GM23248 (cell line): ENCODE measurements around the gene RASA4.
"Not testable (repeated sequence)": the region's sequence is repeated elsewhere in the genome, so short reads cannot be mapped to it uniquely, and the experiment has no call there.

ENCODE experiments used
- EZH2 ChIP-seq: fragments of 200-600 bp; sonication (generic); IDR thresholded peaks from 2 replicates; pipeline ENCODE4 v1.6.1; 2018; ENCODE audit warnings: antibody characterized with exemption, mild to moderate bottlenecking; ENCODE audit not compliant: insufficient read depth, poor library complexity, severe bottlenecking
- EZH2phosphoT487 ChIP-seq: fragments of 200-600 bp; sonication (generic); IDR thresholded peaks from 2 replicates; pipeline ENCODE4 v1.6.1; 2018; ENCODE audit warnings: antibody characterized with exemption, moderate library complexity, mild to moderate bottlenecking, low read depth; ENCODE audit not compliant: insufficient read depth

DNA sequence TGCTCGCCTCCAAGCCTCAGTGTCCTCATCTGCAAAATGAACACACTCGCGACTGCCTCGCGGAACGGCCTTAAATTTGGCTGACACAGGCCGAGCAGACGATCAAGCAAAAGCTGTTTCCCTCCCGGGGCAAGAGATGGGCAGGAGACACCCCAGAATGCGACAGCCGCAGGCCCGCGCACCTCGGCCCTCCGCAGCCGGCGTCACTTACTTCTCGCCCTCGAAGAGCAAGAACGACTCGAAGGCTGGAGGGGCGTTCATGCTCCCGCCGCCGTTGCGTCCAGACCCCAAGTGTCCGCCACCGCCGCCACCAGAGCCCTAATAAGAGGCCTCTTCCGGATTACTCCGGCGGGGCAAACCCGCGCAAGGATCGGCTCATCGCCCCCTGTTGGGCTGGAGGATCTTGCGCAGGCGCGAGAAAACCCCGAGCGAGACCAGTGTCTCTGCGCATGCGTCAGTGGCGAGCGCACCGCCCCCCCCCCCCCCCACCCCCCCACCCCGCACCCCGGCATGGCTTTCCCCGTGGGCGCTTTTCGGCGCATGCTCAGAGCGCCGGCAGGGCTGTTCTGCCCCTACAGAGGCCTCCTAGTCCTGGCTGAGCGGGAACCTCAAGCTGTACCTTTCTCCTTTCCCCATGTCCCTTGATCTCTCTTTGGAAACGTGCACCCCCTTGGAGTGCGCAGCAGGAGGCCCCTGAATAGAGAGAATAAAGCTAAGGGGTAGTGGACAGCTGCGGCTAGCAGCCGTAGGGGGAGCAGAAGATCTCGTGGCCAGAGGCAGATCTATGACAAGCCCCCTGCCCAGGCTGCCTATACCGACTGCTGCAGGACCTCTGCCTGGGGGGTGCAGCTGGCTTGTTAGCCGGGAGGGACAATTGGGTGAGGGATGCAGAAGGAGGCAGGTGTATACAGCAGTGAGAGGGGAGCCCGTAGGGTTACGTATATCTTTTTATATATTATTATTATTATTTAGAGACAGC, 44.0 kb downstream of the RASA4 start, which contains the start of gene POLR2J3:
- not testable (repeated sequence) for TF ChIP-seq EZH2, EZH2phosphoT487
